ENCODE measurements around the gene GFY. TPM values are rescaled to one million over a fixed set of nuclear protein-coding genes. Genes with fewer than 3 reads are reported as not detected.

GFY gene
- total RNA-seq, 1 donor, result not detected

GRCh38 chr19:49390131-49390928, 34.9 kb upstream of the GFY start:
- no peak overlapping the region for H3K4me3 ChIP-seq (ENCODE audit: low read depth, low read length)
- DNase-seq (ENCODE audit: low read depth), result no peak
- TF ChIP-seq, protein P1, sequence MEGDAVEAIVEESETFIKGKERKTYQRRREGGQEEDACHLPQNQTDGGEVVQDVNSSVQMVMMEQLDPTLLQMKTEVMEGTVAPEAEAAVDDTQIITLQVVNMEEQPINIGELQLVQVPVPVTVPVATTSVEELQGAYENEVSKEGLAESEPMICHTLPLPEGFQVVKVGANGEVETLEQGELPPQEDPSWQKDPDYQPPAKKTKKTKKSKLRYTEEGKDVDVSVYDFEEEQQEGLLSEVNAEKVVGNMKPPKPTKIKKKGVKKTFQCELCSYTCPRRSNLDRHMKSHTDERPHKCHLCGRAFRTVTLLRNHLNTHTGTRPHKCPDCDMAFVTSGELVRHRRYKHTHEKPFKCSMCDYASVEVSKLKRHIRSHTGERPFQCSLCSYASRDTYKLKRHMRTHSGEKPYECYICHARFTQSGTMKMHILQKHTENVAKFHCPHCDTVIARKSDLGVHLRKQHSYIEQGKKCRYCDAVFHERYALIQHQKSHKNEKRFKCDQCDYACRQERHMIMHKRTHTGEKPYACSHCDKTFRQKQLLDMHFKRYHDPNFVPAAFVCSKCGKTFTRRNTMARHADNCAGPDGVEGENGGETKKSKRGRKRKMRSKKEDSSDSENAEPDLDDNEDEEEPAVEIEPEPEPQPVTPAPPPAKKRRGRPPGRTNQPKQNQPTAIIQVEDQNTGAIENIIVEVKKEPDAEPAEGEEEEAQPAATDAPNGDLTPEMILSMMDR (IDR thresholded peaks at IDR 0.05; ENCODE audit: insufficient read depth, low read length), result no peak

DNA sequence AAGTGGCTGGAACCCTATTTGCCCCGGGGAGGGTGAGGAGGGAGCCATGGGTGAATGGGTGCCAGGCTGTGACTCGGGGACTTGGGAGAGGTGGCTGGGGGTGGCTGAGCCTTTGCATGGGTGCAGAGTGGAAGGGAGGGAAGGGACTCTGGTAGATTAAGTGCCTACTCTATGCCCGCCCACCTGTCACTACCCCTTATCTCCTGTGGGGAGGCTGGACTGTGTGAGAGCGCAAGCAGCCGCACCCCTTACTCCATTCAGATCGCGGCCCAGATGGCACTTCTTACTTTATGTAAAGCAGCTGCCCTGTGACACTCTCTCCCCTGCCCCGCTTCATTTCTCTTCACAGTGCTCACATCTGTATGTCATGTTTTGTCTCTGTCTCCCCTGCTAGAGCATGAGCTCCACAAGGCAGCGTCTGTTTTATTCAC, 34.2 kb upstream of the GFY start:
- TF ChIP-seq, protein P1 (IDR thresholded peaks at IDR 0.05; ENCODE audit: insufficient read depth, low read length), result no peak
- DNase-seq (ENCODE audit: low read depth), result no peak
- no peak overlapping the region for H3K4me3 ChIP-seq (ENCODE audit: low read depth, low read length)

GRCh38 chr19:49391581-49392399, 33.4 kb upstream of the GFY start:
- TF ChIP-seq, protein P1 (IDR thresholded peaks at IDR 0.05; ENCODE audit: insufficient read depth, low read length), result peak; percentile 76
- no peak overlapping the region for H3K4me3 ChIP-seq (ENCODE audit: low read depth, low read length)
- peak; percentile 66 for DNase-seq (ENCODE audit: low read depth)

DNA sequence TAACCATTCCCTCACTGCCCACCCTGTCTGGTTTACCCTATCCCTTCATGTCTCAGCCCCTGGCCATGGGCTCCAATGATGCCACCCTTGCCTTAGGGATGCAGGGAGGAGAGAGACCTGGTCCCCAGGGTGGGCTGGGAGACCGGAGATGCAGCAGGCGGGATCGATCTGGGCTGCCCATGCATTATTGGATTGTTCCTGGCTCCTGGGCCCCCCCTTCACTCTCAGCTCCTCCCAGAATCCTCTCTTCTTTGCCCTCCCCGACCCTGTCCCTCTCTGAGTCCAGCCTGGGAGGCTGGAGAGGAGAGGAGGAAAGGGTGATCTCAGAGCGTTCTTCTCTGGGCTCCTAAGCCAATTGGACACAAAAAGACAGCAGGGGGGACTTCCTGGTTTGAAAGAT, 31.3 kb upstream of the GFY start:
- no peak overlapping the region for H3K4me3 ChIP-seq (ENCODE audit: low read depth, low read length)
- DNase-seq (ENCODE audit: low read depth), result no peak
- TF ChIP-seq, protein P1 (IDR thresholded peaks at IDR 0.05; ENCODE audit: insufficient read depth, low read length), result no peak

- TF ChIP-seq, protein P1 (IDR thresholded peaks at IDR 0.05; ENCODE audit: insufficient read depth, low read length), result no peak
- no peak for DNase-seq (ENCODE audit: low read depth)
- no peak overlapping the region for H3K4me3 ChIP-seq (ENCODE audit: low read depth, low read length)
These were observed 29.4 kb upstream of the GFY start for GRCh38 chr19:49395581-49396407.

DNA sequence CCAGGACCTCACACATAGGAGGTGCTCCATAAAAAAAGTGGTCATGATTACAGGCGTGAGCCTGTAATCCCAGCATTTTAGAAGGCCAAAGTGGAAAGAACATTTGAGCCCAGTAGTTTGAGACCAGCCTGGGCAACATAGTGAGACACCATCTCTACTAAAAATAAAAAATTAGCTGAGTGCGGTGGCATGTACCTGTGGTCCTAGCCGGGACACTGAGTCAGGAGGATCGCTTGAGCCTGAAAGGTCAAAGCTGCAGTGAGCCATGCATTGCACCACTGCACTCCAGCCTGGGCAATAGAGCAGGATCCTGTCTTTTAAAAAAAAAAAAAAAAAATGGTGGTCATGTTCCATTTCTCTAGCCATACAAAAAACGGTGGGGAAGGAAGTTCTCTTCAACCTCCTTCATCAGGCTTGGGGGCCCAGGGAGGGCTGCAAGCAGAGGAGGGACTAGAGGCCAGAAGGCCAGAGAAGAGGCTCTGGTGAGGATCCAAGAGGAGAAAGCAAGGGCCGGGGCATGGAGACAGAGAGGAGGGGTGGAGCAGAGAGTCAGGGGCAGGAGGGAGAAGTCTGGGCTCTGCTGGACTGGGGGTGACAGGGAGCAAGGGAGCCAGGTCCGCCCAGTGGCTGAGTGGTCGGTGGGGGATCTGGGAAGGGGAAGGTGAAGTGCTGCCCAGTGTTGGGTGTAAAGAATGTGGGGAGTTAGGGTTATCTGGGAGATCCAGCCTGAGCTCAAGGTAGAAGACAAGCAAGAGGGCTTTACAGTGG, 28.3 kb upstream of the GFY start:
- TF ChIP-seq, protein P1 (IDR thresholded peaks at IDR 0.05; ENCODE audit: insufficient read depth, low read length), result no peak
- no peak overlapping the region for H3K4me3 ChIP-seq (ENCODE audit: low read depth, low read length)
- no peak for DNase-seq (ENCODE audit: low read depth)
